Activated CD8-positive, alpha-beta memory T cell treated with anti-CD3 and anti-CD28 coated beads, Interleukin-2, amount 10 ng/mL, durations not matched to agents 7 days and 5 days (primary cell): ENCODE data around the gene NFATC3. TPM values are rescaled to one million over a fixed set of nuclear protein-coding genes. Genes with fewer than 3 reads are reported as not detected.
A peak's percentile ranks its signal among the peaks of the same experiment; 100 is the strongest.

Experiments used
- ATAC-seq: fragments of 150-1000 bp; cut with Tn5 transposase; one replicate; pipeline ENCODE4 v1.10.0; 2021; ENCODE audit warnings: moderate library complexity
- CTCF ChIA-PET: fragments of 350-600 bp; sonication (Branson Sonifier 250); formaldehyde crosslinking; loops from one replicate; lab custom pipeline; 2021; ENCODE audit warnings: antibody characterized with exemption; lab: Charles Lee
- DNase-seq: peaks from one replicate; pipeline ENCODE4 v3.0.0-alpha.2; 2020
- H3K27ac Mint-ChIP-seq: one replicate; pipeline ENCODE4 v1.8.0; 2021; ENCODE audit warnings: mild to moderate bottlenecking, mixed read lengths
- H3K27me3 Mint-ChIP-seq: one replicate; pipeline ENCODE4 v1.8.0; 2021; ENCODE audit warnings: mixed read lengths
- H3K36me3 Mint-ChIP-seq: one replicate; pipeline ENCODE4 v1.8.0; 2021; ENCODE audit warnings: mild to moderate bottlenecking, mixed read lengths
- H3K4me1 Mint-ChIP-seq: one replicate; pipeline ENCODE4 v1.8.0; 2021; ENCODE audit warnings: mixed read lengths
- H3K4me3 Mint-ChIP-seq: one replicate; pipeline ENCODE4 v1.8.0; 2021; ENCODE audit warnings: mild to moderate bottlenecking, moderate library complexity, mixed read lengths
- H3K9me3 Mint-ChIP-seq: one replicate; pipeline ENCODE4 v1.8.0; 2022; ENCODE audit warnings: low read depth, mixed read lengths
- total RNA-seq, 2 experiments: library from RNA; stranded (reverse); gene quantifications; one replicate each; pipeline ENCODE4 v1.2.3, GENCODE V29; 2021

The NFATC3 gene
- total RNA-seq, 2 experiments from 2014 or later = 176 to 183 TPM

GRCh38 chr16:68249371-68249770, 164.2 kb downstream of the NFATC3 start:
- ATAC-seq (no peak), DNase-seq (no peak)
- H3K4me3 Mint-ChIP-seq = no peak overlapping the region
- no peaks in the 10 kb centered on the region for H3K9me3 Mint-ChIP-seq
- H3K27me3 Mint-ChIP-seq = no peaks in the 10 kb centered on the region
- CTCF ChIA-PET = interaction anchor here (0.6 to 6.9 kb wide), 3 partner anchors 13 to 289 kb away, joined by 3 to 51 read pairs (median 3); partner anchors contain the start of gene SLC7A6
- H3K4me1 Mint-ChIP-seq = peaks cover 19% of the 10 kb centered on the region
- H3K27ac Mint-ChIP-seq = no peak overlapping the region
- H3K36me3 Mint-ChIP-seq = peaks cover 5% of the 10 kb centered on the region

GRCh38 chr16:68250951-68251350, 165.8 kb downstream of the NFATC3 start:
- peaks cover 5% of the 10 kb centered on the region for H3K36me3 Mint-ChIP-seq
- H3K4me3 Mint-ChIP-seq = no peak overlapping the region
- no peak overlapping the region for H3K27ac Mint-ChIP-seq
- DNase-seq (no peak), ATAC-seq (no peak)
- CTCF ChIA-PET = interaction anchor here (0.9 to 6.9 kb wide), 5 partner anchors 8 to 81 kb away, joined by 3 to 51 read pairs (median 4); partner anchors contain the start of gene SLC7A6
- H3K4me1 Mint-ChIP-seq = peaks cover 10% of the 10 kb centered on the region
- H3K9me3 Mint-ChIP-seq = no peaks in the 10 kb centered on the region
- H3K27me3 Mint-ChIP-seq = no peaks in the 10 kb centered on the region

DNA sequence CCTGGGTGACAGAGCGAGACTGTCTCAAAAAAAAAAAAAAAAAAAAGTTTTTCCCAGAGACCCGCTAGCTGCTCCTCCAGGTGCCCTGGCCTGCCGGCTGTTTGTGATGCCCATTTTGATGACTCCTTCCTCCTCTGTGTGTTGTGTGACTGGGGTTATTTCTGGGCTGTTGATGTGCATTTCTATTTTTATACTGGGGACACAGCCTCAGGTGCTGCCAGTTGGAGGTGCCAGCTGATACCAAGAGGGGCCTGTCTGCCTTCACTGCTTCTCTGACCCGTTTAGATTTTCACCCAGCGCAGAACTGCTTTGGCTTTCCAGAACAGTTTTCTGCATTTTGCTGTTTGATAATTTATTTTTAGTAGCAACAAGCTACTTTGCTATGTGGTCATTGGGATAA, 166.7 kb downstream of the NFATC3 start:
- H3K36me3 Mint-ChIP-seq = peaks cover 7% of the 10 kb centered on the region
- ATAC-seq (no peak), DNase-seq (no peak)
- no peak overlapping the region for H3K27ac Mint-ChIP-seq
- no peaks in the 10 kb centered on the region for H3K27me3 Mint-ChIP-seq
- CTCF ChIA-PET = interaction anchor here (0.9 to 6.9 kb wide), 5 partner anchors 9 to 80 kb away, joined by 3 to 51 read pairs (median 4); partner anchors contain the start of gene SLC7A6
- H3K9me3 Mint-ChIP-seq = no peaks in the 10 kb centered on the region
- H3K4me3 Mint-ChIP-seq = no peak overlapping the region
- H3K4me1 Mint-ChIP-seq = peaks cover under 1% of the 10 kb centered on the region

DNA sequence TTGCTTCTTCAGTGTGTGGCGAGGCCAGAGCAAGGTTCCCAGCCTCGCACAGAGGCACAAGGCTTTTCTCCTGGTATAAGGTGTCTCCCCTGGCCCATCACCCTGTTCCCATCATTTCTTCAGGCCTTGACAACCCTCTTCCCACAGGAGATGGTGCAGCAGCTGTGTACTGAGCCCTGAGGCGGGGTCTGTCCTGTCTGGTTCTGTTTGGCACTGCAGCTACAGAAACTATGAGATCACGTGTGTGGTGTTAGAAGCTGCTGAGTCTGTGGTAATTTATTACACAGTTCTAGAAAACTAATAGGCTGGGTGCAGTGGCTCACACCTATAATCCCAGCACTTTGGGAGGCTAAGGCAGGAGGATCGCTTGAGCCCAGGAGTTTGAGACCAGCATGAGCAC, 167.2 kb downstream of the NFATC3 start:
- H3K4me1 Mint-ChIP-seq = no peaks in the 10 kb centered on the region
- no peaks in the 10 kb centered on the region for H3K27me3 Mint-ChIP-seq
- H3K36me3 Mint-ChIP-seq = peaks cover 7% of the 10 kb centered on the region
- H3K27ac Mint-ChIP-seq = no peak overlapping the region
- ATAC-seq = no peak
- no peaks in the 10 kb centered on the region for H3K9me3 Mint-ChIP-seq
- CTCF ChIA-PET = interaction anchor here (1.3 to 6.9 kb wide), 3 partner anchors 10 to 79 kb away, joined by 3 to 51 read pairs (median 4); partner anchors contain the start of gene SLC7A6
- no peak for DNase-seq
- no peak overlapping the region for H3K4me3 Mint-ChIP-seq

DNA sequence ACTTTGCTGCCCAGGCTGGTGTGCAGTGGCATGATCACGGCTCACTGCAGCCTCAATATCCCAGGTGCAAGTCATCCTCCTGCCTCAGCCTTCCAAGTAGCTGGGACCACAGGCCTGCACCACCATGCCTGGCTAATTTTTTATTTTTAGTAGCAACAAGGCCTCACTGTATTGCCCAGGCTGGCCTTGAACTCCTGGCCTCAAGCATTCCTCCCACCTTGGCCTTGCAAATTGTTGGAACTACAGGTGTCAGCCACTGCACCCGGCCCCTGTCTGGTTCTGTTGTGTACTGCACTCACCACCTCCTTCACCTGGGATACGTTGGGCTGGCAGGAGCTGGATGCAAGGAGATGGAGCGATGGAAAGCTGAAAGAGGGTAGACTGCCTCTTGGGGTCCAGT, 168.6 kb downstream of the NFATC3 start:
- Mint-ChIP-seq H3K27ac (no peak overlapping the region), H3K4me1 (peaks cover 4% of the 10 kb centered on the region), H3K9me3 (no peaks in the 10 kb centered on the region), H3K36me3 (peaks cover 7% of the 10 kb centered on the region), H3K27me3 (no peaks in the 10 kb centered on the region), H3K4me3 (no peak overlapping the region)
- CTCF ChIA-PET = interaction anchor here (1.2 to 6.9 kb wide), 3 partner anchors 9 to 74 kb away, joined by 3 to 51 read pairs (median 3); partner anchors contain the start of genes PLA2G15 and SLC7A6
- no peak for ATAC-seq
- DNase-seq = no peak

DNA sequence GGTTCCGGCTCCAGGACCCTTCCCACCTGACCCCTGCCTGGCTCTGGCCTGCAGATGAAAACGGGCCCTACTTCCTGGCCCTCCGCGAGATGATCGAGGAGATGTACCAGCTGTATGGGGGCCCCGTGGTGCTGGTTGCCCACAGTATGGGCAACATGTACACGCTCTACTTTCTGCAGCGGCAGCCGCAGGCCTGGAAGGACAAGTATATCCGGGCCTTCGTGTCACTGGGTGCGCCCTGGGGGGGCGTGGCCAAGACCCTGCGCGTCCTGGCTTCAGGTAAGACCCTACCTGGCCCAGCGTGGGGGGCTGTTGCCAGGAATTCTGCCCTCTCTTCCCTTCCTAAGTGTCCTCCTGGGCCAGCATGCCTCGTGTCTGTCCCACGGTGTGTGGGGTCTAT, 170.5 kb downstream of the NFATC3 start:
- H3K27me3 Mint-ChIP-seq = no peaks in the 10 kb centered on the region
- no peak overlapping the region for H3K27ac Mint-ChIP-seq
- DNase-seq (no peak), ATAC-seq (no peak)
- no peak overlapping the region for H3K4me3 Mint-ChIP-seq
- H3K4me1 Mint-ChIP-seq = peaks cover 4% of the 10 kb centered on the region
- CTCF ChIA-PET = interaction anchor here (6.9 kb wide), 1 partner anchor 7 kb away, joined by 51 read pairs; the partner anchor contains the start of gene SLC7A6
- H3K9me3 Mint-ChIP-seq = no peaks in the 10 kb centered on the region
- peaks cover 3% of the 10 kb centered on the region for H3K36me3 Mint-ChIP-seq

DNA sequence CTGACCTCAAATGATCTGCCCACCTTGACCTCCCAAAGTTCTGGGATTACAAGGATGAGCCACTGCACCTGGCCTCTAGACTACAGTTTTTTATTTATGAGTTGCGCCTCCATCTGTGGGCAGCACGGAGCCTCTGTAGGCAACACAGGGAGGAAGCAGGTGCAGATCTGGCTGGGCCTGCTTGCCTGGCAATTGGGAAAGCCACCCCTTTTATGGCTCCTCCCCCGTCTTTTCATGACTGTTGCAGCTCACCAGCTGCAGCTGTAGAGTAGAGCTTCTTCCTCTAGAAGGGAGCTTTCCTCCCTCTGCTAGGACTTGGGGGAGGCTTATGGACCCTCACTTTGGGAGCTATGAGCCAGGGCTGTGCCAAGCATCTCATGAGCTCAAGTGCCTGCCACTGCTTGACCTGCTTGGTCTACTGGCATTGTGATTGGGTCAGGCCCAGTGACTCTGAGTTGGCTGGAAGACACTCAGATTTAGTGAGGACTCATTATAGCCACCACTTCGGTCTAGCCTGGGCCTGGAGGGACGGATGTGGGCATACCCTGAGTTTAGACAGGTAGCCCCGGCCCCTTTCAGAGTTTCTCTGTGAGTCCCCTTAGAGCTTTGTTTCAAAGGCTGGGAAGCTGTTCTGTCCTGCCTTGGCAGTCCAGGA, 172.2 kb downstream of the NFATC3 start:
- Mint-ChIP-seq H3K4me3 (no peak overlapping the region), H3K36me3 (peaks cover 2% of the 10 kb centered on the region), H3K9me3 (no peaks in the 10 kb centered on the region), H3K4me1 (peaks cover 14% of the 10 kb centered on the region), H3K27me3 (no peaks in the 10 kb centered on the region), H3K27ac (no peak overlapping the region)
- DNase-seq (no peak), ATAC-seq (no peak)
- CTCF ChIA-PET = interaction anchor here (0.9 to 8.9 kb wide), 4 partner anchors 19 to 92 kb away, joined by 3 to 451 read pairs (median 4); no protein-coding TSS in a partner anchor

- Mint-ChIP-seq H3K27ac (no peak overlapping the region), H3K4me1 (peaks cover 17% of the 10 kb centered on the region), H3K4me3 (no peak overlapping the region), H3K36me3 (peaks cover 2% of the 10 kb centered on the region), H3K9me3 (no peaks in the 10 kb centered on the region), H3K27me3 (no peaks in the 10 kb centered on the region)
- ATAC-seq (no peak), DNase-seq (no peak)
- CTCF ChIA-PET = interaction anchor here (0.9 to 8.9 kb wide), 5 partner anchors 18 to 262 kb away, joined by 3 to 451 read pairs (median 3); no protein-coding TSS in a partner anchor
Measured at GRCh38 chr16:68257906-68258800, 173.0 kb downstream of the NFATC3 start.

- DNase-seq (no peak), ATAC-seq (no peak)
- Mint-ChIP-seq H3K4me1 (peaks cover 26% of the 10 kb centered on the region), H3K27me3 (no peaks in the 10 kb centered on the region), H3K36me3 (peaks cover 2% of the 10 kb centered on the region), H3K27ac (no peak overlapping the region), H3K9me3 (no peaks in the 10 kb centered on the region), H3K4me3 (no peak overlapping the region)
- CTCF ChIA-PET = interaction anchor here (0.9 to 8.9 kb wide), 6 partner anchors 17 to 261 kb away, joined by 3 to 451 read pairs (median 58); partner anchors contain the start of genes PRMT7 and SLC7A6OS
Measured at GRCh38 chr16:68259007-68259825, 174.0 kb downstream of the NFATC3 start.

GRCh38 chr16:68263559-68264127, 178.5 kb downstream of the NFATC3 start:
- H3K9me3 Mint-ChIP-seq = no peaks in the 10 kb centered on the region
- ATAC-seq = no peak
- H3K27ac Mint-ChIP-seq = peak overlapping the region; percentile 98
- H3K27me3 Mint-ChIP-seq = no peaks in the 10 kb centered on the region
- no peak for DNase-seq
- H3K36me3 Mint-ChIP-seq = peaks cover 4% of the 10 kb centered on the region
- H3K4me3 Mint-ChIP-seq = peak overlapping the region; percentile 94
- H3K4me1 Mint-ChIP-seq = peaks cover 47% of the 10 kb centered on the region
- CTCF ChIA-PET = interaction anchor here (0.6 to 8.9 kb wide), 38 partner anchors 9 to 408 kb away, joined by 3 to 451 read pairs (median 6); partner anchors contain the start of genes NFATC3, PLA2G15, PRMT7 and SLC7A6OS

DNA sequence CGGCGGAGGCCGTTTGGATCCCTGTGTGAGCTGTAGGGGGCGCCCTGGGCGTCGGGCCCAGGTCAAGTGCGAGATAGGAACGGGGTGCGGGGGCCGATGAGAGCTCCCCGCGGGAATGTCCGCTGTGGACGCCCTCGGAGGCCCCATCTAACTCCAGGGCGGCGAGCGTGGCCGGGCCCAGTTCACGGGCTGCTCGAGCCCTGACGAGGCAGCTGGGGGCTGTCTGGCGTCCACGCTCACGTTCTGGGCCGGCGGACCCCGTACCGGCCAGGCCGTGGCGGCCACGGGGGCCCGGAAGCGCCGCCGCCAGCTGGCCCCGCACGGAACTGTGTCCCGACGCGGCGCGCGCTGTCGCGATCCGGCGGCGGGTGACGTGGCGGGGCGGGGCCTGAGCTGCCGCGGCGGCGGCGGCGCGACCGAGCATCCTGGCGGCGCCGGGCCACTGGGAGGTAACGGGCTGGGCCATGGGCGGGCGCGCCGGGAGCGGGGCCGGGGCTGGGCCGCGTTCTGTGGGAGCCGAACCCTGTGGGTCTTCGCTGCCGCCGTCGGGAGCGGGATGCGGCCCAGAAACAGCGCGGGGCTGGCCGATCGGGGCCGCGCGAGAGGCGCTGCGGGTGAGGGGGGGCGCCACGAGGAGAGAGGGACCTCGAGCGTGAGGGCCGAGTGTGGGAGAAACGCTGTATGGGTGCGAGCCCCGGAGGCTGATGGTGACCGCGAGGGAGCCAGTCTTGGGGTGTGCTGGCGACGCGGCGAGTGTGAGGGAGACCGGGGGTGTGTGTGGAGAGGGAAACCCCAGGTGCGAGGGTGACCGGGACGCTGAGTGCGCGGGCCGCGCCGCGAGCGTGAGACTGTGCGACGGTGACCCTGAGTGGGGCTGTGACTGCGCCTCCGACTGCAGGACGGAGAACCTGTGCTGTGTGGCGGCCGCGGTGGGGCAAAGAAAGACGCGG, 179.2 kb downstream of the NFATC3 start, which contains the start of gene SLC7A6:
Gene SLC7A6 (plus strand): TSS at position 399 of the 950 bp plus-strand sequence. CDS start 10,201 bp downstream, outside the sequence.
- DNase-seq (peak; percentile 87), ATAC-seq (peak; percentile 84)
- Mint-ChIP-seq H3K4me1 (peaks cover 53% of the 10 kb centered on the region), H3K36me3 (peaks cover 9% of the 10 kb centered on the region), H3K27ac (peak within 1 kb of the TSS; percentile 98), H3K9me3 (no peaks in the 10 kb centered on the region), H3K27me3 (no peaks in the 10 kb centered on the region), H3K4me3 (peak within 1 kb of the TSS; percentile 94)
- CTCF ChIA-PET = interaction anchor here (0.6 to 8.9 kb wide), 37 partner anchors 8 to 409 kb away, joined by 3 to 451 read pairs (median 6); partner anchors contain the start of genes NFATC3, PLA2G15, PRMT7 and SLC7A6OS
